Astrocyte of the hippocampus (primary cell): ENCODE results near the gene REXO4.
"Not testable (repeated sequence)": the region's sequence is repeated elsewhere in the genome, so short reads cannot be mapped to it uniquely, and the experiment has no call there.

Experiments used
- DNase-seq: peaks from one replicate; pipeline ENCODE4 v3.0.0; 2011; ENCODE audit warnings: low read depth, low spot score

The REXO4 gene

GRCh38 chr9:133389562-133389961 is 28.2 kb downstream of the REXO4 start:
- no peak for DNase-seq

- no peak for DNase-seq
Measured at GRCh38 chr9:133389025-133389557, 28.7 kb downstream of the REXO4 start.

GRCh38 chr9:133387680-133388079 is 30.1 kb downstream of the REXO4 start:
- DNase-seq: no peak

GRCh38 chr9:133386338-133386737 is 31.5 kb downstream of the REXO4 start:
- no peak for DNase-seq

GRCh38 chr9:133385452-133385851 is 32.4 kb downstream of the REXO4 start:
- no peak for DNase-seq

GRCh38 chr9:133384736-133385321 is 33.0 kb downstream of the REXO4 start:
- no peak for DNase-seq

- no peak for DNase-seq
Measured at GRCh38 chr9:133383438-133383837, 34.4 kb downstream of the REXO4 start.

- no peak for DNase-seq
Measured at GRCh38 chr9:133382507-133383141, 35.2 kb downstream of the REXO4 start.

- no peak for DNase-seq
Measured at GRCh38 chr9:133380734-133381133, 37.1 kb downstream of the REXO4 start.

- DNase-seq: no peak
Measured at GRCh38 chr9:133379153-133380086, 38.4 kb downstream of the REXO4 start.

GRCh38 chr9:133378408-133378962 is 39.3 kb downstream of the REXO4 start:
- no peak for DNase-seq

- no peak for DNase-seq
Measured at GRCh38 chr9:133377721-133378216, 40.0 kb downstream of the REXO4 start.

- DNase-seq: not testable (repeated sequence)
Measured at GRCh38 chr9:133377280-133377679, 40.5 kb downstream of the REXO4 start.

GRCh38 chr9:133375724-133376654 is 41.8 kb downstream of the REXO4 start, which contains the start of the genes STKLD1 and SURF4:
TSS of gene STKLD1 (plus strand) at chr9:133376366. CDS start at chr9:133376474, 108 bp downstream.
TSS of gene SURF4 (minus strand) at chr9:133376060. CDS start at chr9:133375969, 91 bp downstream.
- peak; percentile 99 for DNase-seq

- peak; percentile 58 for DNase-seq
Measured at GRCh38 chr9:133375116-133375723, 42.6 kb downstream of the REXO4 start.

GRCh38 chr9:133374612-133375115 is 43.1 kb downstream of the REXO4 start:
- peak; percentile 51 for DNase-seq

GRCh38 chr9:133372144-133372543 is 45.7 kb downstream of the REXO4 start:
- DNase-seq: no peak

GRCh38 chr9:133371261-133371711 is 46.5 kb downstream of the REXO4 start:
- DNase-seq: peak; percentile 62

- no peak for DNase-seq
Measured at GRCh38 chr9:133370685-133371084, 47.1 kb downstream of the REXO4 start.

GRCh38 chr9:133369933-133370332 is 47.9 kb downstream of the REXO4 start:
- no peak for DNase-seq
